CD4-positive, alpha-beta T cell treated with Interferon alpha-2 for 1 hour (primary cell): ENCODE data around the gene TMA7B.

Experiments used
- DNase-seq, 2 donors: peaks; one replicate each; pipeline ENCODE4 v3.0.0-alpha.2; 2020 to 2022

TMA7B gene

DNA sequence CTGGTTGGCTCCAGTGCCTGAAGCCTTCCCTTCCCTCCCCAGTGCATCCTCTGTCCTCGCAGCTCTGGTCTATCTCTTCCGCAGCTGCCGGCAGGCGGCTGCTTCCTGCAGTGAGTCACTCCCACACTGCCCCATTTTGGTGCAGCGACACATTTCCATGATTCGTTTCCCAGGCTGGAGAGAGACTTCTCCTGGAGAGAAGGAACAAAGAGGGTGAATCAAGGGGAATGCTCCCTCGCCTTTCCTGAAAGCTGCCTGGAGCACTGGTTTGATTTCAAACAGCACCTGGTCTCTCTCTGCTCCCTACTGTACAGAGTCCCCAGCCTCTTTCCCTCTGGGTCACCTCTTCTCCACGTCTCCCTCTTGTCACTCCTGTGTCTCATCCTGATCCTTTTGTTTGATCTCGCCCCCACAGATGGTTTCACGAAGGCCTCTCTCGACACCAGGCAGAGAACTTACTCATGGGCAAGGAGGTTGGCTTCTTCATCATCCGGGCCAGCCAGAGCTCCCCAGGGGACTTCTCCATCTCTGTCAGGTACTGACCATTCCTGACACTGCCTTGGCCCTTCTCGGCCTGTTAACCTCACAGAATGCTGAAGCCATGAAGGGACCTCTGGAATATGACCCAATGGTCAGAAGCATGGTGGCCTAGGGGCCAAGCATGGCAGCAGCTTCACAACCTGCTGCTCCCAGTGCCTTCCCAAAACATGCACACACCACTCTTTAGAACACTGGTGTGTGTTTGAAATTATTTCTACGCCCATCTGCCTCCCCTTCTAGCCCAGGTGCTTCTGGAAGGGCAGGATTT, at the start of gene TMA7B:
Gene TMA7B, plus strand, starts transcription at position 758 of the 808 bp plus-strand sequence. CDS start 3,978 bp downstream, outside the sequence.
- peak; percentile 17 to 39 for DNase-seq

DNA sequence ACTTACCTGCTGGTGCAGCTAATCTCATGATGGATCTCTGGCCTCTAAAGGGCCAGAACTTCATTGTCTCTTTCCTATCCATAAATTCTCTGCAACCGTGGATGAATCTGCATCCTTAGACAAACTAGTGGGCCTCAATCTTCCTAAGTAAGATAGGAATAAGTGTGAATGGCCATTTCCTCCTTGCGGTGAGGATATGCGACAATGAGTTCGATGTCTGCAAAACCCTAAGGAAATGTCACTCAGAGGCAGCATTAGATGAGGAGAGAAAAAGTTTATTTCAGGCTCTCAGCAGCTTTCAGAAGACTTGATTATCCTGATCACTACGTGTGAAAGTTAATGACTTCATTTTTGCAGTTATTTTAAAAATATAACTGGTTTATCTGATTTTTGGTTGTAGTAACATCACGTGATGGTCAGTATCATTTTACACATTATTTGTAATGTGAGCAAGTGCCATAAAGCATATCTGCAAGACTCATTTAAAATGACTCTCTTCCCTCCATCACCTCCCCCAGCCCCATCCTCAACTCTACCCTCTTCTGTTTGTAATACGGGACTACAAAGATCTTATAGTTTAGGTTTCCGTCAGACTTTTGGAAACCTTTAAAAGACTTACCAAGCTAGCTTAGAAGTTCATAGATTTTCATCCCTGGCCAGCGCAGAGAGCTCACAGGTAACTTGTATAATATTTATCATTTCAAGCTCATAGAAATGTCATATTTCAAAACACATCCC, 49.2 kb upstream of the TMA7B start:
- no peak for DNase-seq

GRCh38 chr22:39913321-39913720, 46.9 kb upstream of the TMA7B start:
- no peak for DNase-seq

GRCh38 chr22:39913886-39914285, 46.3 kb upstream of the TMA7B start:
- DNase-seq: no peak

GRCh38 chr22:39914584-39914983, 45.6 kb upstream of the TMA7B start:
- no peak for DNase-seq

DNA sequence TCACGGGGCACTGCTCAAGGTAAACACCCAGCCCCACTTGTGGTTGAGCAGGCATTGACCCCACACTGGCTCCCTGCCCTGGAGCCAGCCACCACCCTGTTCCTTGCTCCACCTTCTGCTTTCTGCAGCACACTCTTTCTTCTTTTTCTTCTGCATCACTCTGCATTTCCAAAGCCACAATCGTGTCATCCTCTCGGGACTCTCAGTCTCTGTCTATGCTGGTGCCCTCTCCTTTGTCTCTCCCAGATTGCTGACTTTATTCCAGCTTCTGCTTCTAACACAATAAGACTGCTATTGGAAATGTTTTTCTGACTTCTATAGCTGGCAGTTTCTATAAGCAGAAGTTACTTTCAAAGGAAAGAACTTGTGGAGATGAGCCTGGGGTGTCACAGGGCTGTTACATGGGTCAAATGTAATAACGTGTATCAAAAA, 44.9 kb upstream of the TMA7B start:
- DNase-seq: no peak

DNA sequence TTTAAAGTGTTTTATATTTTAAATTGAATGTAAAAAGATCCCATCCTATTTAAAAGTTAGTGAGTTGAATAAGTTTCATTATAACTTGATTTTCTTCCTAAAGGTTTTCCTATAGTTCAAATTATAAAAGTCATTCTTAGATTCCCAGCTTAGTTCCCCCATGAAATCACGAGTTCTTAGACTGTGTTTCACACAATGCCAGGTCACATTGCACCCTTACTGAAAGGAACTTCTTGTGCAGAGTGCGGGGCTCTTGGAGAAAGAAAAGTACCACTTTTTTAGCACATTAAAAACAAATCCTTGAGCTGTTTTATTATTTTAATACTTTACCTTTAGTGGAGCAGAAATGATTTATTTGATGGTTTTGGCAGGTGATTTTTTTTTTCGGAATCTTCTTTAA, 43.7 kb upstream of the TMA7B start:
- DNase-seq: no peak

DNA sequence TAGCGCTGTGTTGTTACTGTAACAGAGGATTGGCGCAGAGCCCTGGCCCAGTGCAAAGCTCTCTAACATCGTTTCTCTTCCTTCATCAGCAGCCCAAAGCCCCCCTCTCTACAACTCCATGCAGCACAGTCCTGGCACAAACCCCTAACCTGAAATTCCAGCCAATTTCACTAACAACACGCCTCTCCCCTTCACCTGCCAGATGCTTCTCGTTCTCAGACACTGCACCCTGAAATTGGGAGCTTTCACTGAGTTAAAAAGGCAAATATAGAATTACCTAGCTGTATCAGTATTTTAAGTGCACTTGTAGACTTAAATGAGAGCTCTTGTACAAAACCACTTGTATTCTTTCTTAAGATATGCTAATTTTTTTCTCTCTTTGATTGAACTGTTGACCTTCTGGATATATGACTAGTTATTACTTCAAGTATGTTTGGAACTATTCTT, 43.0 kb upstream of the TMA7B start:
- DNase-seq: no peak

- no peak for DNase-seq
Measured at GRCh38 chr22:39917776-39918495, 42.3 kb upstream of the TMA7B start.

DNA sequence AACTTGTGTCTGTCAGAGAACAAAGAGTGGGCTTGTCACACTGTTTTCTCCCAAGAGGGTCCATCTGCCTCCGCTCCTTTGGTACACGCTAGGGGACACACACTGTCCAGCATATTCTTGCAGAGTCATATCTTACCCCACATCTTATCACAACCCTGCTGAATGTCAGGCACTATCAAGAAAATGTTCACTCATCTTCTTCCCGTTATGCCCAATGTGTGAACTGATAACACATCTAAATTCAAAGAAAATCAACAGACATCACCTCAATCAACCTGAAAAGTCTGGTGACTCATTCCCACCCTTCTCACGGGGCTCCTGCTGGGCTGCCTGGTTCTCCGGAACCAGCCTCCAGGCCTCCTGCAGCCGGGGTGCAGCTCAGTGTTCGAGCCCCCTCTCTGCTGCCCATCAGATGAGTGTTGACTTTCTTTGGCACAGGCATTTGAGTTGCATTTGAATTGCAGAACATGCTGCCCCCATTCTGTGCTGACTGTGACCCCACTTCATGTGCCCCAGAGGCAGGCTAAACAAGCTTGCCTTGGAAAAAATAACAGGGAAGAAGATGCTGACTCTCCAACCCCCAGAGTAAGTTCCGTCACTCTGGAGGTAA, 40.0 kb upstream of the TMA7B start:
- peak; percentile 36 to 72 for DNase-seq

DNA sequence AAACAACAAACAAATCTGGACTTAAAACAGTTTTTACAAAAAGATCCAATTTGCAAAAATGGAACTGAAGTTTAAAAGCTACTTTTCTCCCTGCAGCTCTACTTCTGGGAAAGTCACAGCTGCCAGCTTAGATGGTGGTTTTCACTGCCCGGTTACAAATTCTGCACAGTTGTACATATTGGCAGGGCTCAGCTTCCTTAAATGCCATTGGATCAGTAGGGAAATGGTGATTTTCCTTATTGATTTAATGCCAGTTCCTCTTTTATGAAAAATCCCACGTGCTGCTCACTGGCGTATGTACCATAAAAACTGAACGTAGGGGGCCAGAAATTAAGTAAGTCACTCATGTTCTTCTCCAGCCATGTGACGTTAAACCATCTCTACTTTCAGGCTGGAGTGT, 36.5 kb upstream of the TMA7B start:
- no peak for DNase-seq

- DNase-seq: no peak
Measured at GRCh38 chr22:39924286-39924685, 35.9 kb upstream of the TMA7B start.

DNA sequence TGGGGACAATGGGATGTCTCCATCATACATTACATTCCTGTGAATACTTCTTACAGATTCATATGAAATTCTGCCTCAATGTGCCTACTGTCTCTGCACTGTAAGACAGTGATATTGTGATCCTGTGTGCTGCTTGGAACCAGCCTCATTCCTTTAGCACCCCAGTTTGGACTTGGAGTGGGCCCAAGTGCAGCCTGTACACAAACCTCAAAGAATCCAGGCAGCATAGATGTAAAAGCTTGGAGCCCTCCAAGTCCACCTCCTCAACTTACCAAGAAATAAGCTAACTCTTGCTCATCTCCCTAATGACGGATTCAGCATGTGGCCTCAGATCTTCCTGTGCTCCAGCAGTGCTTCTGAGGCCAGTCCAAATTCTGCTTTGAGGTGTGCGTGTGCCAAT, 34.9 kb upstream of the TMA7B start:
- no peak for DNase-seq

DNA sequence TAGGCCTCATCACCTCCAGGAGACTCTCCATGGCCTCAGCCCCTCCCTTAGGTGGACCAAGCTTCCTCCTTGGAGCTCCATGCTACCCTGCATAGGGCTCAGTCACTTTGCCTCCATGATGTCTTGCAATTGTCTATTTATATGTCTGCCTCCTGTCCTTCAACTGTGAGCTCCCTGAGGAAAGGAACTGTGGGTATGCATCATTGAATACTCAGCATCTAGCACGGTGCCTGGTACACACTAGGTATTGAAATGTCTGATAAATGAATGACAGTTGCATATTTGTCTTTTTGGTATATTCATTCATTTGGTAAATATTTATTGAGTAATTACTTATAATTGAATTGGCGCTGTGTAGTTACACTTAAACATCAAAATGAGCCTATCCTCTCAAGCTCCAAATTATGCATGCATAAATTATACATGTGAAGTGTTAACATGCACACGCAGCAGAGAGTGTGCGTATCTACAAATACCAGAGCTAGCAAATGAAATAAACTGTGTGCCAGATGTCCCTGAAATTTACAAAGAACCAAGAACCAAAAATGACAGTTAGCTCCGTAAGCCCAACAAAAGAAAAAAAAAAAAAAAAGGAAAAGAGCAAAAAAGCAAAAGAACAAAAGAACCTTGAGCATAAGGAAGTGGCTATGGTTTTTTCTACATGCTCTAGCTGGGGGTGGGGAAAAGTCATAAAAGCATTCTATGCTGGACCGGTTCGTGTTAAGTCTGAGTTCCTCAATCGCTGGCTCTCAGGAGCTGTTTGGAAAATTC, 34.1 kb upstream of the TMA7B start:
- no peak for DNase-seq

DNA sequence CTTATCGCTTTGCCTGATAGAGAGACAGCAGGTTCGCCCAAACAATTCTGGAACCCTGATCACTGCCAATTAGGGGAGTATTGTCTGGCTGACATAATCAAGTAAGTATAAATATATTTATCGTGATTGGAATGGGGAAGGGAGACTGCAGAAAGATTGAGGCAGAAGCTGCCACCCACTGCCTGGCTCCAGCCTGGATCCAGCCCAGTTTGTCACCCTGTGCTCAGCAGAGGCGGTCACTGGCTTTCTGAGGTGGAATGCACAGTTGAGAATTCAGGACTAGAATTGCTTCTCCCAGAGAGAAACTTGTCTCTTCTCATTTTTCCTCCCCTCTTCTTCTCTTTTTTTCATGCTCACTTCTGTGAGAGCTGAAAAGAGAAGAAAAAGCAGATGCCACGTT, 33.4 kb upstream of the TMA7B start:
- no peak for DNase-seq

DNA sequence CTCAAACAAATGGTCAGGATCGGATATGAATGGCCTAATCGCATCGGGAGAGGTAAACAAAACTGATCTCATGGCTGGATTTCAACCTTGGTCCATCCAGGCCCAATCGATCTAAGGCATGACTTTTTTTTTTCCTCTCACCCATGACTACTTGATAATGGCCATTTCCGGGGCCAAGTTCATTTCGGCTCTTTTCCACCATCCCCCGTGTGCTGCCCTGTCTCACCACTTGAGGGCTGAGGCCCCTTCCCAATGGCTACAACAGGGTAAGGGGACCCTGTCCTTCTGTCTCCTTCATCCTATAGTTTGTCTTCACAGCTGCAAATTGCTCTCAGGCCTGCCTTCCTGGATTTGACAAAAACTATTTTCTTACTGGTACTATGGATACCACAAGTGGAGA, 32.7 kb upstream of the TMA7B start:
- DNase-seq: no peak

DNA sequence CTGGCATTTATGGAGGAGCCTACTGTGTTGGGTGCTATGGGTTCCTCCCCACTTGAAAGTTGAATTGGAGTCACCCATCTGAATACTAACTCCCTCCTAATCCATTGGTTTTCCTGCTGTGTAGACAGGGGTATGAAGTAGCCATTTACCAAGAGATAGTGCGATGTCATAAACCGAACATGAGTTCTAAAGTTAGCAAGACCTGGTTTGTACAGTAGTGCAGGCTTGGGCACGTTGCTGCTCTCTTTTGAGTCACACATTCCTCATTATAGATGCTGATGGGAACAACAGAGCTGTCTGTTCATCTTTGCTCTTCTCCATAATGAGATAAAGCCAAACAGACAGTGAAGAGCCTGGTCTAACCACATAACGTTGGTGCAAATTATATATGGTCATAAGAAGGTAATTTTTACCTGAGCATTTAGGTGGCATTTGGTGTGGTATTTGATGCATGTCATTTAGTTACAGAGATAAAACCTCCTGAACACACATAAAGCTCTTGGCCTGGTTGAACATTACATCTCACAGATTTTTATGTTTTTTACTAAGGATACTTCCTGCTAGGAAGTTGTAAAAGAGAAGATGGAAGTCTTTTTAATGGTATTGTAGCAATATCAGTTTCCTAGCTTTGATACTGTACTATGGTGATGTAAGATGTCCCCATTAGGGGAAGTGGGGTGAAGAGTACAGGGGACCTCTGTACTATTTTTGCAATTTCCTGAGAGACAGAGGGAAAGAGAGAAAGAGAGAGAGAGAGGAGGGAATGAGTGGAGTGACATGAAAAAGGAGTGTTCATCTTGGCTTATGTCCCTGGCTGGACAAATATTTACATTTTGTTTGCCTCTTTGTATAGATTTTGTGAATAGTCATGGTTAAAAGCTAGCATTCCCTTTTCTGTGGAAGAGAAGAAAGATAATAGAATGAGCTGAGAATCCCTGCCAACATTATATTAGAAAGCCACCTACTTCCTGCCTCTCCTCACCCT, 31.4 kb upstream of the TMA7B start:
- DNase-seq: no peak

DNA sequence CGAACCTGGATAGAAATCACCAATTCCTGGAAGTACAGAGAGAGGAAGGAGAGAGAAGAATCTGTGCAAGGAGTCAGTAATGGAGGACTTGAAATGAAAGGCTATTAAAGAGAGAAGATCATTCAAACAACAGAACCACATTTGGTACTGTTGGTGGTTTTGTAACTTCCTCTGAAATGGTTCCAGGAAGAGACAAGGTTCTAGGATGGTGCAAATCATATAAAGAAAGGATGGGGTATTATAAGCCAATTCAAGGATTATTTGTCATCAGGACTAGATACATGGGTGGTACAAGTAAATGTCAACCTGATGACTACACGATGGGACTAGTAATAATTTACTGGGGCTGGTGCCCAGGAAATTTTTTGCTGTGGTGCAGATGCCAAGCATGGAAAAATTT, 28.9 kb upstream of the TMA7B start:
- no peak for DNase-seq

GRCh38 chr22:39932166-39932565, 28.0 kb upstream of the TMA7B start:
- no peak for DNase-seq

GRCh38 chr22:39932918-39933649, 27.1 kb upstream of the TMA7B start:
- DNase-seq: peak; percentile 60 to 72
